Measurements from ENCODE around the gene POLR3B.

DNA sequence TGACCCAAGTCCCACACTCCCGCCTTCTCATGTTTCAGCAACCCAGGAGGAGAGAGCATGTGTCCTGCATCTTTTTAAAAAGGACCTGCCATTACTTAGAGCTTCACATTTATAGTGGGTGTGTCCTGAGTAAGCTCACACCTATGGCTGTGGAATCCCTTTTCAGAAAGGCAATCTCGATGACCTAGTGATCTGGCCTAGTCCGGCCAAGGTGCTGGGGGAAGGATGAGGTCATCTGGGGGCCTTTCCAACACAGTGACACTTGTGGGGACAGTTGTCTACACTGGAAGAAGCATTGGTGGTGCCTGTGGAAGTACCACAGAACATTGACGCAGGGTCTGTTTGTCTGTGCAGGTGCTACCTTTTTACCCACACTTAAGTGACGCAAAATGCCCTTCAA lies 46.9 kb upstream of the POLR3B start:
- TF ChIP-seq, protein P1, sequence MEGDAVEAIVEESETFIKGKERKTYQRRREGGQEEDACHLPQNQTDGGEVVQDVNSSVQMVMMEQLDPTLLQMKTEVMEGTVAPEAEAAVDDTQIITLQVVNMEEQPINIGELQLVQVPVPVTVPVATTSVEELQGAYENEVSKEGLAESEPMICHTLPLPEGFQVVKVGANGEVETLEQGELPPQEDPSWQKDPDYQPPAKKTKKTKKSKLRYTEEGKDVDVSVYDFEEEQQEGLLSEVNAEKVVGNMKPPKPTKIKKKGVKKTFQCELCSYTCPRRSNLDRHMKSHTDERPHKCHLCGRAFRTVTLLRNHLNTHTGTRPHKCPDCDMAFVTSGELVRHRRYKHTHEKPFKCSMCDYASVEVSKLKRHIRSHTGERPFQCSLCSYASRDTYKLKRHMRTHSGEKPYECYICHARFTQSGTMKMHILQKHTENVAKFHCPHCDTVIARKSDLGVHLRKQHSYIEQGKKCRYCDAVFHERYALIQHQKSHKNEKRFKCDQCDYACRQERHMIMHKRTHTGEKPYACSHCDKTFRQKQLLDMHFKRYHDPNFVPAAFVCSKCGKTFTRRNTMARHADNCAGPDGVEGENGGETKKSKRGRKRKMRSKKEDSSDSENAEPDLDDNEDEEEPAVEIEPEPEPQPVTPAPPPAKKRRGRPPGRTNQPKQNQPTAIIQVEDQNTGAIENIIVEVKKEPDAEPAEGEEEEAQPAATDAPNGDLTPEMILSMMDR (IDR thresholded peaks at IDR 0.05), result no peak
- TF ChIP-seq POLR2A (IDR thresholded peaks at IDR 0.05), result no peak

Data from testis (tissue), 2 donors.